8988T (cell line): ENCODE measurements around the gene ZNF764.
"Not testable (repeated sequence)": the region's sequence is repeated elsewhere in the genome, so short reads cannot be mapped to it uniquely, and the experiment has no call there.

Experiments used
- DNase-seq: peaks from one replicate; pipeline ENCODE4 v3.0.0; 2011

ZNF764 gene

GRCh38 chr16:30543067-30543466 lies 15.1 kb downstream of the ZNF764 start:
- DNase-seq, result no peak

GRCh38 chr16:30541502-30542329 lies 16.5 kb downstream of the ZNF764 start:
- no peak for DNase-seq

GRCh38 chr16:30540916-30541464 lies 17.2 kb downstream of the ZNF764 start:
- not testable (repeated sequence) for DNase-seq

GRCh38 chr16:30539986-30540526 lies 18.1 kb downstream of the ZNF764 start:
- not testable (repeated sequence) for DNase-seq

DNA sequence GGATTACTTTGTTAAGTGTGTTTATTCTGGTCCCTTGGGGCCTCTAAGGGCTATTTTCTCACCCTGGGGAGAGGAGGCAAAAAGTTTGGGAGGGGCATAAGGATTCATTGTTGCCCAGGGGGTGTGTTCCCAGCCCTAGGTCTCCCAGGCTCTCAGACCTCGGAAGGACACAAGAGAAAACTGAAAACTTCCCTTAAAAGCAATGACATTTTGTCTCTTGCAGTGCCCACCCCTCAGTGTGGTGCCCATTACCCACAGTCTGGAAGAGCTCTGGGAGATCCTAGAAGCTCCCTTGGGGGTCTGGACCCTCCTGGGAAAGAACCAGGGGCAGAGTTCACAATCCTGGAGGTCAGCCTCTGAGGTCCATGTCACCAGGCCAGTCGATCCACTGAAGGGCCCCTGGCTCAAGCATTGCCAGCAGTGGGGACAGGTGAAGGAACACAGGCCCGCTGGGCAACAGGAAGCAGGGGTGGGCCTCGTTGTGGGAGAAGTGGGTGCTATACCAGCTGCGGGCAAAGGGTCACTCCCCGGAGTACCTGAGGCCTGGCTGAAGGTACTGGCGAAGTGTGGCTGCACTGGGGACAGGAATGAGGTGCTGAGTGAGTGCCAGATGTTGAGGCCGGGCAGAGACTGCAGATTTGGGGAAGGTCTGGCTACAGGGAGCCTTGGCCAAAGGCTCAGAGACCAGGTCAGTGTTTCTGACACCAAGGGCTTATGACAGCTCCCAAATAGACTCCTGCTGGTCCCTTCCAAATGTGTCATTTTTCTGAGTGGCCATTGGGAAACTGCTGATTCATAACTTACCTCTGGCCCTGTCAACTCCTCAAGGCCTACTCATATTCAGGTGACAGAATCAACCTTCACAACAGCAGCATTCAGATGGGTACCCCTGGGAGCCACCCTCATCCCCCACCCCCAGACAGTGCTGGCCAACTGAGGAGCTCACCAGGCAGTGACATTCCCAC lies 18.9 kb downstream of the ZNF764 start:
- DNase-seq, result no peak

GRCh38 chr16:30536391-30537024 lies 21.7 kb downstream of the ZNF764 start:
- not testable (repeated sequence) for DNase-seq

DNA sequence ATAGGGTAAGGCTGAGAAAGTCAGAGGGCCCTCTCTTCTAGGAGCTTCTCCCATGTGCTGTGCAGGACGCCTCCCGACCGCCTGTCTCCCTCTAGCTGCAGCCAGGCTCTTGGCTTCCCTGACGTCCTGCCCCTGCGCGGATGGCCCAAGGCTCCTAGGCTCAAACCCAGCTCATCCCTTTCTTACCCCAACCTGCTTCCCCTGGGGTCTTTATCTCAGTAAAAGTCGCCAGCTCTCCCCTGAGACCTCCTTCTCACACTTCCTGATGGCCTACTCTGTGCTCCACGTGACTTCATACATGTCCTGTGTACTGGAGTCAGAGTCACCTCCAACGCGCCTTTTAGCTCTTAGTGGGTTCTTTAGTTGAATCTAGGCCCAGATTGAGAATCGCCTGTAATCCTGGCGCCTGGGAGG lies 22.4 kb downstream of the ZNF764 start:
- no peak for DNase-seq

GRCh38 chr16:30535106-30535776 lies 22.9 kb downstream of the ZNF764 start:
- DNase-seq, result no peak

GRCh38 chr16:30534368-30535105 lies 23.6 kb downstream of the ZNF764 start, which contains the start of gene ZNF747:
Gene ZNF747 (minus strand): TSS chr16:30534858. CDS start chr16:30534679, 179 bp downstream.
- DNase-seq, result peak; percentile 76

- DNase-seq, result no peak
Observed at GRCh38 chr16:30533748-30534367, 24.3 kb downstream of the ZNF764 start.

DNA sequence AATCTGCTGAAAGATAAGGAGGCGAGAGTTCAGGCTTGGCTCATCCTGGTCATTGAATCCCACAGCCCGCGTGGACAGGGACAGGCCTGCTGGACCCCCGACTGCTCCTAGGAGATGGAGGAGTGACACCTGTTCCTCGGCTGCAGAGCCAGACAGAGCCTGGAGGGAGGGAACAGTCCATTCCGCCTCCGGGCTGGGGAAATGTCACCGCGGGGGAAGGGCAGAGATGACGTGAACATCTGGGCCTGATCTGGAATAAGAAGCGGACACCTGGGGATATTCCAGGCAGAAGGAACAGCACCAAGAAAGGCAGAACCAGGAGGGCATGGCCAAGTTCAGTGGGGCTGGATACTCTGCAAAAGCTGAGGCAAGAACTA lies 25.0 kb downstream of the ZNF764 start:
- no peak for DNase-seq

- no peak for DNase-seq
Observed at GRCh38 chr16:30532285-30533145, 25.7 kb downstream of the ZNF764 start.

DNA sequence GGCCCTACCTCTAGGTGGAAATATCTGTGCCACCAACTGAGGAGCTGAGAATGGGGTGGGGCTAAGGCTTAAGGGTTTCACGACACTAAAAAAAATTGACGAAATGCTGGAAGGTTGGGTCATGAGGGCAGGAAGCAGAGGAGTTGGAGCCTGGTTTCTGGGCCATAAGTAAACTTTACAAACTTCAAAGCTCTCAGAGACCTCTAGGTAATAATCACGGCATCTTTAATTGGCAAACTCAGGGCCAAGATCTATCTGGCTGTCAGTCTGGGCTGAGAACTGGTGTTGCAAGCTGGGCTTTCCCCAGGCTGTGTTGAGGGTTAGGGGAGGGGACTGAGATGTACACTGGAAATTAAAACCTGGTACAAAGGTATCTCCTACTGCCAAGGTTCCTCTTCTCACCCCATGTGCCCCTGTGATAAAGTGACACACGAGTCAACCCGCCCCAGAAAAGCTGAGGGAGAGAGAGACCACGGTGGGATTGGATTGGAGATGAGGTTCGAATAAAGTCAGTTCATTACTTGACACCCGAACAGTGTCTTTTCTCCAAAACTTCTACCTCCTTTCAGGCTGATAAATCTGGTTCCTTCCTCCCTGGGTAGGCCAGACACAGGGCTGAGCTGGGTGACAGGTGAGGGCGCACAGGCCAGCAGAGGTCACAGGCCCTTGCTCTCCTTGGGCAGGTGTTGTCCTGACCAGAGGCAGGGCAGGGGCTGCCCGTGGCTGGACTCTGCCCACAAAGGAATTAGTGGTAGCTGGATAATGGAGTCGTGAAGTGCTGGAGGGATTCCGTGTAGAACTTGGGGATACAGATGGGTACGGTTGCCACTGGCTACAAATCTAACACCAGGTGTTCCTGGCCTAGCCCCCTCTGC lies 27.8 kb downstream of the ZNF764 start:
- no peak for DNase-seq

- DNase-seq, result no peak
Observed at GRCh38 chr16:30528799-30529457, 29.2 kb downstream of the ZNF764 start.

- DNase-seq, result no peak
Observed at GRCh38 chr16:30527635-30528178, 30.5 kb downstream of the ZNF764 start.

GRCh38 chr16:30526823-30527634 lies 31.1 kb downstream of the ZNF764 start:
- DNase-seq, result peak; percentile 96
